ENCODE results near the gene TMEM88. TPM values are rescaled to one million over a fixed set of nuclear protein-coding genes. Genes with fewer than 3 reads are reported as not detected.

The TMEM88 gene
- total and polyA plus RNA-seq, 2 of the 4 experiments (the other 2 are of a cell fraction), result 2.1 TPM; not detected in 1

DNA sequence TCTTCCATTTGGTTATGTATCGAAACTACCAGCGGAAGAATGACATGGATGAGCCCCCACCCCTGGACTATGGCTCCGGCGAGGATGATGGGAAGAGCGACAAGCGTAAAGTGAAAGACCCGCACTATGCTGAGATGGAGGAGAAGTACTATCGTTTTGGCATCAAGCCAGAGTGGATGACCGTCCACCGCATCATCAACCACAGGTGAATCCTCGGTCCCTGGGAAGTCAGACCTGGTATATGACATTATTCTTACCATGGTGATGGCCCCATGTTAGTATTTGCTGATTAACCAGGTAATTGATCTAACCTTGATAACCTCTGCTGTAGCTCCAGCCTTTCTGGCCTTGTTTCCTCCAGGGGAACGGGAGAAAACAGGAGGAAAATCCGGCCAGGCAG lies 42.2 kb downstream of the TMEM88 start:
- Histone ChIP-seq H3K4me1 (ENCODE audit: control insufficient read depth, insufficient read depth, low read length) (no peaks in the 10 kb centered on the region), H4K8ac (ENCODE audit: low read depth in 2 of 2, low read length in 2 of 2) (no peak overlapping the region), H3K23ac (ENCODE audit: low read depth, low read length) (no peak overlapping the region), H2BK20ac (ENCODE audit: low read depth, low read length) (no peak overlapping the region), H4K5ac (ENCODE audit: low read depth, low read length) (no peak overlapping the region), H3K4me3 (ENCODE audit: insufficient read depth, low read depth, low read length) (no peak overlapping the region), H3K27ac (ENCODE audit: insufficient read depth, low read length) (no peak overlapping the region), H3K9me3 (ENCODE audit: control insufficient read depth, insufficient read depth, low read length) (no peaks in the 10 kb centered on the region), H3K14ac (replicated peaks; ENCODE audit: low read depth, low read length) (no peak overlapping the region), H4K20me1 (ENCODE audit: insufficient read depth, low read length) (peaks cover 3% of the 10 kb centered on the region; the same call in 1 of the 2 replicates), H3K79me1 (ENCODE audit: low read depth in 1 of 2, low read length in 2 of 2) (peaks cover 0 to 29% of the 10 kb centered on the region in 2 experiments; a peak in 3 of 4 replicates), H3K18ac (ENCODE audit: low read depth, low read length) (no peak overlapping the region), H3K27me3 (ENCODE audit: control insufficient read depth, insufficient read depth, low read length) (no peaks in the 10 kb centered on the region), H2AK9ac (replicated peaks; ENCODE audit: low read depth, low read length, poor library complexity) (no peak overlapping the region), H3K9ac (ENCODE audit: low read depth, low read length) (no peak overlapping the region), H4K91ac (ENCODE audit: insufficient read depth, low read depth, low read length) (no peak overlapping the region), H3K9me1 (ENCODE audit: insufficient read depth, low read length) (no peaks in the 10 kb centered on the region), H2BK15ac (ENCODE audit: low read depth, low read length) (no peak overlapping the region), H2AK5ac (ENCODE audit: low read depth, low read length) (no peak overlapping the region), H3K56ac (ENCODE audit: extremely low read depth, insufficient read depth, low read length) (no peak overlapping the region), H2BK120ac (ENCODE audit: low read depth, low read length) (no peak overlapping the region), H3K4me2 (ENCODE audit: low read depth, low read length) (no peak overlapping the region), H3K4ac (ENCODE audit: low read depth, low read length) (no peak overlapping the region), H2BK5ac (ENCODE audit: low read depth, low read length, poor library complexity, severe bottlenecking) (no peak overlapping the region), H2AFZ (replicated peaks; ENCODE audit: low read length, poor library complexity) (no peak overlapping the region), H3K36me3 (ENCODE audit: control insufficient read depth, insufficient read depth, low read length) (peaks cover 73% of the 10 kb centered on the region)
- TF ChIP-seq CHD1 (IDR thresholded peaks at IDR 0.05; ENCODE audit: low read depth, low read length) (no peak), MAFK (IDR thresholded peaks at IDR 0.05; ENCODE audit: low read depth, low read length) (no peak), CEBPB (IDR thresholded peaks at IDR 0.05; ENCODE audit: low read depth, low read length) (no peak), SMC3 (IDR thresholded peaks at IDR 0.05; ENCODE audit: low read depth, low read length) (no peak), MXI1 (IDR thresholded peaks at IDR 0.05; ENCODE audit: borderline replicate concordance, low read depth, low read length) (no peak), BHLHE40 (IDR thresholded peaks at IDR 0.05; ENCODE audit: low read depth, low read length) (no peak), RCOR1 (IDR thresholded peaks at IDR 0.05; ENCODE audit: insufficient replicate concordance, low read length) (no peak), RFX5 (IDR thresholded peaks at IDR 0.05; ENCODE audit: low read depth, low read length) (no peak), POLR2A (IDR thresholded peaks at IDR 0.05; ENCODE audit: low read depth, low read length) (no peak), MAZ (IDR thresholded peaks at IDR 0.05; ENCODE audit: borderline replicate concordance, low read depth, low read length) (no peak), FOS (IDR thresholded peaks at IDR 0.05; ENCODE audit: low read depth, low read length) (no peak), NFE2L2 (IDR thresholded peaks at IDR 0.05; ENCODE audit: low read depth, low read length) (no peak), RAD21 (IDR thresholded peaks at IDR 0.05; ENCODE audit: low read length) (no peak)
- TF ChIP-seq, protein P1, sequence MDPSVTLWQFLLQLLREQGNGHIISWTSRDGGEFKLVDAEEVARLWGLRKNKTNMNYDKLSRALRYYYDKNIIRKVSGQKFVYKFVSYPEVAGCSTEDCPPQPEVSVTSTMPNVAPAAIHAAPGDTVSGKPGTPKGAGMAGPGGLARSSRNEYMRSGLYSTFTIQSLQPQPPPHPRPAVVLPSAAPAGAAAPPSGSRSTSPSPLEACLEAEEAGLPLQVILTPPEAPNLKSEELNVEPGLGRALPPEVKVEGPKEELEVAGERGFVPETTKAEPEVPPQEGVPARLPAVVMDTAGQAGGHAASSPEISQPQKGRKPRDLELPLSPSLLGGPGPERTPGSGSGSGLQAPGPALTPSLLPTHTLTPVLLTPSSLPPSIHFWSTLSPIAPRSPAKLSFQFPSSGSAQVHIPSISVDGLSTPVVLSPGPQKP (IDR thresholded peaks at IDR 0.05; ENCODE audit: borderline replicate concordance, low read depth, low read length), result no peak
- TF ChIP-seq, protein P2, sequence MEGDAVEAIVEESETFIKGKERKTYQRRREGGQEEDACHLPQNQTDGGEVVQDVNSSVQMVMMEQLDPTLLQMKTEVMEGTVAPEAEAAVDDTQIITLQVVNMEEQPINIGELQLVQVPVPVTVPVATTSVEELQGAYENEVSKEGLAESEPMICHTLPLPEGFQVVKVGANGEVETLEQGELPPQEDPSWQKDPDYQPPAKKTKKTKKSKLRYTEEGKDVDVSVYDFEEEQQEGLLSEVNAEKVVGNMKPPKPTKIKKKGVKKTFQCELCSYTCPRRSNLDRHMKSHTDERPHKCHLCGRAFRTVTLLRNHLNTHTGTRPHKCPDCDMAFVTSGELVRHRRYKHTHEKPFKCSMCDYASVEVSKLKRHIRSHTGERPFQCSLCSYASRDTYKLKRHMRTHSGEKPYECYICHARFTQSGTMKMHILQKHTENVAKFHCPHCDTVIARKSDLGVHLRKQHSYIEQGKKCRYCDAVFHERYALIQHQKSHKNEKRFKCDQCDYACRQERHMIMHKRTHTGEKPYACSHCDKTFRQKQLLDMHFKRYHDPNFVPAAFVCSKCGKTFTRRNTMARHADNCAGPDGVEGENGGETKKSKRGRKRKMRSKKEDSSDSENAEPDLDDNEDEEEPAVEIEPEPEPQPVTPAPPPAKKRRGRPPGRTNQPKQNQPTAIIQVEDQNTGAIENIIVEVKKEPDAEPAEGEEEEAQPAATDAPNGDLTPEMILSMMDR (conservative IDR thresholded peaks at IDR 0.05; ENCODE audit: low read depth, low read length), result no peak
- TF ChIP-seq, protein P3, sequence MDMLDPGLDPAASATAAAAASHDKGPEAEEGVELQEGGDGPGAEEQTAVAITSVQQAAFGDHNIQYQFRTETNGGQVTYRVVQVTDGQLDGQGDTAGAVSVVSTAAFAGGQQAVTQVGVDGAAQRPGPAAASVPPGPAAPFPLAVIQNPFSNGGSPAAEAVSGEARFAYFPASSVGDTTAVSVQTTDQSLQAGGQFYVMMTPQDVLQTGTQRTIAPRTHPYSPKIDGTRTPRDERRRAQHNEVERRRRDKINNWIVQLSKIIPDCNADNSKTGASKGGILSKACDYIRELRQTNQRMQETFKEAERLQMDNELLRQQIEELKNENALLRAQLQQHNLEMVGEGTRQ (IDR thresholded peaks at IDR 0.05; ENCODE audit: low read depth, low read length), result no peak
- dilution Hi-C loops (cut with HindIII; ENCODE audit: low sequenced_read_pairs, unreplicated experiment) (no loop called here), in situ Hi-C loops (cut with MboI; ENCODE audit: low sequenced_read_pairs) (loop anchor here (5.0 kb wide), 1 partner anchor 35 kb away; no protein-coding TSS in a partner anchor), intact Hi-C loops (cut with micrococcal nuclease) (loop anchor here (1.0 to 5.0 kb wide), 3 partner anchors 35 to 155 kb away; no protein-coding TSS in a partner anchor)
- WGBS, 2 experiments (ENCODE audit: extremely low coverage in 2 of 2, insufficient read length in 1 of 2), result 84% methylated on average over 4 of the region's 13 CpGs; no CpG with 5 or more reads in 1 of the 2 experiments
- DNase-seq, result peak; percentile 12
- ATAC-seq (ENCODE audit: low read depth), result no peak
- POLR2A ChIA-PET (ENCODE audit: unreplicated experiment), result no interaction called here
- CTCF ChIA-PET, result no interaction called here
- BruUV-seq (replicated peaks), result no TSS peak

All from IMR-90 (cell line).